ENCODE results near the gene RARS1.

- TF ChIP-seq CTCF (IDR thresholded peaks at IDR 0.05), result no peak
- no peak for TF ChIP-seq POLR2A (IDR thresholded peaks at IDR 0.05)
Measured at GRCh38 chr5:168528521-168529373, 42.5 kb downstream of the RARS1 start, which contains the start of gene FBLL1.

Data from gastroesophageal sphincter (tissue), 3 donors.